ENCODE data around the gene ANO1.
A peak's percentile ranks its signal among the peaks of the same experiment; 100 is the strongest.

Gene ANO1

GRCh38 chr11:70201882-70202861, 124.1 kb downstream of the ANO1 start:
- TF ChIP-seq GATA2 (IDR thresholded peaks at IDR 0.05; ENCODE audit: low read depth, low read length) (no peak), GATA3 (IDR thresholded peaks at IDR 0.05; ENCODE audit: low read depth, low read length) (no peak)

DNA sequence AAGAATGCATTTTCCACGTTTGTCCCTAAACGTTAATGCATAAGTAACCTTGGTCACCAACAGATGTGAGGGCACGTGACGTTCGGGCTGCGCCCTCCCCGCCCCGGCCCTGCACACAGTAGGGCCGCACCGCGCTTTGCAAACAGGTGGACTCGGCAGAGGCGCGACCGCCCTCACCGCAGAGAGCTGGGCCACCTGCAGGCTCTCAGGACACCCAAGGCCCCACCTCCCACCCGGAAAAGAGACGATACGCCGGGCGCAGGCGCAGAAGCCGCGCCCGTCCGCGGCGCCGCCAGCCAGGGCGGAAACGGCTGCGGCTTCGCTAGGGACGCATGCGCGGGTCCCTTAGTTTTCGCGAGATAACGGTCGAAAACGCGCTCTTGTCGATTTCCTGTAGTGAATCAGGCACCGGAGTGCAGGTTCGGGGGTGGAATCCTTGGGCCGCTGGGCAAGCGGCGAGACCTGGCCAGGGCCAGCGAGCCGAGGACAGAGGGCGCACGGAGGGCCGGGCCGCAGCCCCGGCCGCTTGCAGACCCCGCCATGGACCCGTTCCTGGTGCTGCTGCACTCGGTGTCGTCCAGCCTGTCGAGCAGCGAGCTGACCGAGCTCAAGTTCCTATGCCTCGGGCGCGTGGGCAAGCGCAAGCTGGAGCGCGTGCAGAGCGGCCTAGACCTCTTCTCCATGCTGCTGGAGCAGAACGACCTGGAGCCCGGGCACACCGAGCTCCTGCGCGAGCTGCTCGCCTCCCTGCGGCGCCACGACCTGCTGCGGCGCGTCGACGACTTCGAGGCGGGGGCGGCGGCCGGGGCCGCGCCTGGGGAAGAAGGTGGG, 125.0 kb downstream of the ANO1 start, which contains the start of gene FADD:
Gene FADD, plus strand, starts transcription at position 377 of the 831 bp plus-strand sequence. Its CDS starts 164 bp downstream, at position 541.
- TF ChIP-seq GATA3 (IDR thresholded peaks at IDR 0.05; ENCODE audit: low read depth, low read length) = no peak
- peak; percentile 54; the same call in 1 of the 2 replicates for TF ChIP-seq GATA2 (IDR thresholded peaks at IDR 0.05; ENCODE audit: low read depth, low read length)

DNA sequence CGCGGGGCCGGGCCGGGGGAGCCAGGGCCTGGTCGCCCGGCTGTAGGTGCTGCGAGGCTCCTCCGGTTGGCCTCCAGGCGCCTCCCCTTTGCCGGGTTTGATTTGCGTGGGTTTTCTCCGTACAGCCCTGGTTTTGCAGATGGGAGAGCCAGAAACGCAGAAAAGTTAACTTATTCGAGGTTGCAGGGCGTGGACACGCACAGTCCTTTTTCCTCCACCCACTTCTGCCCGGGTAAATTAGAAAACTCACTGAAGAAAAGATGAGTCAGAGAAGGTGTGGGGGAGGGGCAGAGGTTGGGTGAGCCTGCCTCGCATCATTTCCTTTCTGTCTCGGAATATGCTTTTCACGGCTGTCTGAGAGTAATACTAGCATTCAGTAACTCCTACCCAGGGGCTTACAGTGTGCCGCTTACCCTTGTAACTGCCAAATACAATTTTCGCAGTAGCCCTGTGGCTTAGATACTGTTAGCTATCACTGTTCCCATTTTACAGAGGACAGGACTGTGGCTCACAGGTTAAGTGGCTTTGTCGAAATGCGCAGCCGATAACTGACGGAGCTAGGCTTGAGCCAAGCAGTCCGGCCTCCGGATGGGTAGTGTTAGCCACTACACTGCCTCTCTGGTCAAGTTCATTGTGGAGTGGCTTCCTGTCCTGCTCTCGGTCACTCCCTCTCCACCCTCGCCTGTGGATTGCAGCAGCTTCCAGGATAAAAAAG, 125.8 kb downstream of the ANO1 start:
- TF ChIP-seq GATA3 (IDR thresholded peaks at IDR 0.05; ENCODE audit: low read depth, low read length) = no peak
- no peak for TF ChIP-seq GATA2 (IDR thresholded peaks at IDR 0.05; ENCODE audit: low read depth, low read length)

- TF ChIP-seq GATA2 (IDR thresholded peaks at IDR 0.05; ENCODE audit: low read depth, low read length) (no peak), GATA3 (IDR thresholded peaks at IDR 0.05; ENCODE audit: low read depth, low read length) (no peak)
These were observed 126.3 kb downstream of the ANO1 start for GRCh38 chr11:70204466-70204799.

GRCh38 chr11:70205049-70205725, 127.1 kb downstream of the ANO1 start:
- TF ChIP-seq GATA2 (IDR thresholded peaks at IDR 0.05; ENCODE audit: low read depth, low read length) (no peak), GATA3 (IDR thresholded peaks at IDR 0.05; ENCODE audit: low read depth, low read length) (no peak)

- TF ChIP-seq GATA2 (IDR thresholded peaks at IDR 0.05; ENCODE audit: low read depth, low read length) (no peak), GATA3 (IDR thresholded peaks at IDR 0.05; ENCODE audit: low read depth, low read length) (no peak)
These were observed 127.6 kb downstream of the ANO1 start for GRCh38 chr11:70205766-70206165.

GRCh38 chr11:70206226-70206981, 128.3 kb downstream of the ANO1 start:
- TF ChIP-seq GATA3 (IDR thresholded peaks at IDR 0.05; ENCODE audit: low read depth, low read length) = no peak
- no peak for TF ChIP-seq GATA2 (IDR thresholded peaks at IDR 0.05; ENCODE audit: low read depth, low read length)

DNA sequence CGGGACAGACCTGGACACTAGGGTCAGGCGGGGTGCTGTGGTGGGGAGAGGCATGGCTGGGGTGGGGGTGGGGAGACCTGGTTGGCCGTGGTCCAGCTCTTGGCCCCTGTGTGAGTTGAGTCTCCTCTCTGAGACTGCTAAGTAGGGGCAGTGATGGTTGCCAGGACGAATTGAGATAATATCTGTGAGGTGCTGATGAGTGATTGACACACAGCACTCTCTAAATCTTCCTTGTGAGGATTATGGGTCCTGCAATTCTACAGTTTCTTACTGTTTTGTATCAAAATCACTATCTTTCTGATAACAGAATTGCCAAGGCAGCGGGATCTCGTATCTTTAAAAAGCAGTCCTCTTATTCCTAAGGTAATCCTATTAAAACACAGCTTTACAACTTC, 128.9 kb downstream of the ANO1 start:
- TF ChIP-seq GATA3 (IDR thresholded peaks at IDR 0.05; ENCODE audit: low read depth, low read length) (no peak), GATA2 (IDR thresholded peaks at IDR 0.05; ENCODE audit: low read depth, low read length) (no peak)

GRCh38 chr11:70207531-70208131, 129.5 kb downstream of the ANO1 start:
- TF ChIP-seq GATA2 (IDR thresholded peaks at IDR 0.05; ENCODE audit: low read depth, low read length) = no peak
- TF ChIP-seq GATA3 (IDR thresholded peaks at IDR 0.05; ENCODE audit: low read depth, low read length) = no peak

- TF ChIP-seq GATA2 (IDR thresholded peaks at IDR 0.05; ENCODE audit: low read depth, low read length) (no peak), GATA3 (IDR thresholded peaks at IDR 0.05; ENCODE audit: low read depth, low read length) (no peak)
These were observed 131.3 kb downstream of the ANO1 start for GRCh38 chr11:70209391-70209912.

DNA sequence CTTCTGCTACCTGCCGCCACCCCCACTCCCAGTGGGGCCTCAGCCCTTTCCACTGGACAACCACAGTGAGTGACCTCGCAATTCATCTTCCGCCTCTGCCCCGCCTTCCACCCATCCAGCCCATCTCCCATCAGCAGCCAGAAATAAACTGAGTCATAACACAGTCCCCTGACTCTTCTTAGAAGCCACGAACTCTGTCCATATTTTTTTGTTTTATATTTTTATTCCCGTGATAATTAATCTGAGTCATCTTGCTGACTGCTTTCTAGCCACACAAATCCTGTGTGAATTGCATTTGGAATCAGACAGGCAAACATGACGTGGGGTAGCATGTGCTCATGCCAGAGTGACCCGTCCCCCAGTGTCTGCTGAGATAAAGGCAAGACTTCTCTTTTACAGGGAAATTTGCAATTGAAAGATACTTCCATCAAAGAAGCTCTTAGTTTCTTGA, 132.0 kb downstream of the ANO1 start:
- TF ChIP-seq GATA2 (IDR thresholded peaks at IDR 0.05; ENCODE audit: low read depth, low read length) = no peak
- no peak for TF ChIP-seq GATA3 (IDR thresholded peaks at IDR 0.05; ENCODE audit: low read depth, low read length)

DNA sequence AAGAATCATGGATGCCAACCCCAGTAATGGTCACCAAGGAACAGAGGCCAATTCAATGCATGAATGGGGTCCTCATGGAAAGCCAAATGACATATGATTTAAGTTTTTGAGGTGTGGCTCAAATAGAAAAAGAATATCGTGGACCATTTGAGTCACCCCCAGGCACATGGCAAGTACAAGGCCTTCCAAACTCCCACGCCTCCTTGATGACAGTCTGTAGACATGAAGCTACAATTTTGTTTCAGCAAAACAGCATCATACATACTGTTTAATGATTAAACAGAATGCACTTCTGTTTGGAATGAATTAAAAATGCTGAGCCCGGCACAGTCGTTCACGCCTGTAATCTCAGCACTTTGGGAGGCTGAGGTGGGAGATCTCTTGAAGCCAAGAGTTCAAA, 132.4 kb downstream of the ANO1 start:
- no peak for TF ChIP-seq GATA3 (IDR thresholded peaks at IDR 0.05; ENCODE audit: low read depth, low read length)
- TF ChIP-seq GATA2 (IDR thresholded peaks at IDR 0.05; ENCODE audit: low read depth, low read length) = no peak

All from SH-SY5Y (cell line).